ENCODE data around the gene RASSF3. TPM values are rescaled to one million over a fixed set of nuclear protein-coding genes. Genes with fewer than 3 reads are reported as not detected.

Gene RASSF3
- total and polyA plus RNA-seq, 10 of the 15 experiments (the other 5 are each of a cell fraction or from before 2014, with no cell fraction given) = 6.9 to 62.4 (median 30.3) TPM

DNA sequence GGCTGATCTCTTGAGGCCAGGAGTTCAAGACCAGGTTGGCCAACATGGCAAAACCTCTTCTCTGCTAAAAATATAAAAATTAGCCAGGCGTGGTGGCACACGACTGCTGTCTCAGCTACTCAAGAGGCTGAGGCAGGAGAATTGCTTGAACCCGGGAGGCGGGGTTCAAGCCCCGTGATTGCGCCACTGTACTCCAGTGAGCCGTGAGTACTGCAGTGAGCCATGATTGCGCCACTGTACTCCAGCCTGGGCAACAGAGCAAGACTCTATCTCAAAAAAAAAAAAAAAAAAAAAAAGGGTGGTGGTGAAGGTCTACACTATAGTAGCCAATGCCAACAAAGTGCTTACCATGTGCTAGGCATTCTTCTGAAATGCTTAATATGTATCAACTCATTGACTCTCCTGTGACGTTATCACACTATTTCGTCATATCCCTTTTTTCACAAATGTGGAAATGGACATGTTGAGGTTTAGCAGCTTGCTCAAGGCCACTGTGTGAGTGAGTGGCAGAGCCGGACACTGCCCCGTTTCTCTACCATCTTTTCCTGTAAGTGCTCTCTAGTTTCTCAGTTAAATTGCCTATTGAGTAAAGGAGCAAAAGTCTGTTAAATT lies 89.3 kb downstream of the RASSF3 start:
- FAIRE-seq = no peak
- Histone ChIP-seq H3K79me2 (ENCODE audit: control insufficient read depth, insufficient read depth, low read length) (0 out of 2 replicates have a peak, but pooled peaks cover 2% of the 10 kb centered on the region), H2AFZ (ENCODE audit: control insufficient read depth, low read depth, low read length) (no peak overlapping the region), H3K9me3 (replicated peaks; ENCODE audit: control insufficient read depth, insufficient read depth, low read length) (no peaks in the 10 kb centered on the region), H3K4me2 (ENCODE audit: control insufficient read depth, insufficient read depth) (no peak overlapping the region), H3K4me1 (ENCODE audit: control insufficient read depth, insufficient read depth, low read length) (0 out of 2 replicates have a peak, but pooled peaks cover 3% of the 10 kb centered on the region), H3K27ac (ENCODE audit: control insufficient read depth, insufficient read depth) (no peak overlapping the region), H3K4me3 (no peak overlapping the region), H3K9ac (ENCODE audit: control insufficient read depth, insufficient read depth, low read length) (no peak overlapping the region), H3K27me3 (replicated peaks in 1 of 2; ENCODE audit: control insufficient read depth in 2 of 2, insufficient read depth in 2 of 2, low read length in 1 of 2) (no peaks in the 10 kb centered on the region), H3K36me3 (ENCODE audit: control insufficient read depth in 2 of 2, insufficient read depth in 2 of 2, low read length in 1 of 2) (peaks cover 8 to 10% of the 10 kb centered on the region in 2 experiments; a peak in 3 of 4 replicates), H4K20me1 (ENCODE audit: control insufficient read depth, insufficient read depth) (no peaks in the 10 kb centered on the region)
- 98% methylated on average over 12 of the region's 12 CpGs for WGBS (ENCODE audit: insufficient coverage, insufficient replicate concordance, low lambda C conversion rate, missing lambda C conversion rate)
- intact Hi-C loops (cut with micrococcal nuclease; ENCODE audit: unreplicated experiment) (loop anchor here (2.0 kb wide), 1 partner anchor 89 kb away; the partner anchor contains the start of gene RASSF3), in situ Hi-C loops (cut with MboI) (loop anchor here (5.0 kb wide), 1 partner anchor 142 kb away; no protein-coding TSS in a partner anchor)
- ChIA-PET SMC1A (ENCODE audit: uncharacterized antibody, unreplicated experiment) (interaction anchor here (1.3 to 3.1 kb wide), 2 partner anchors 36 to 150 kb away, joined by 4 to 14 read pairs; no protein-coding TSS in a partner anchor), POLR2A (interaction anchor here (1.2 kb wide), 1 partner anchor 90 kb away, joined by 3 read pairs; no protein-coding TSS in a partner anchor), CTCF (interaction anchor here (0.7 to 4.2 kb wide), 3 partner anchors 150 to 163 kb away, joined by 3 to 45 read pairs (median 3); no protein-coding TSS in a partner anchor), RAD21 (ENCODE audit: unreplicated experiment) (interaction anchor here (0.7 kb wide), 1 partner anchor 150 kb away, joined by 5 read pairs; no protein-coding TSS in a partner anchor)
- TF ChIP-seq MYB (IDR thresholded peaks at IDR 0.05; ENCODE audit: borderline replicate concordance, low read depth, low read length) = no peak
- no peak for TF ChIP-seq ZNF207 (IDR thresholded peaks at IDR 0.05; ENCODE audit: borderline replicate concordance)
- no peak for TF ChIP-seq KAT2A (conservative IDR thresholded peaks at IDR 0.05; ENCODE audit: control insufficient read depth, low read depth, low read length)
- TF ChIP-seq E2F4 (IDR thresholded peaks at IDR 0.05; ENCODE audit: low read depth, low read length) = no peak
- TF ChIP-seq, protein P1, sequence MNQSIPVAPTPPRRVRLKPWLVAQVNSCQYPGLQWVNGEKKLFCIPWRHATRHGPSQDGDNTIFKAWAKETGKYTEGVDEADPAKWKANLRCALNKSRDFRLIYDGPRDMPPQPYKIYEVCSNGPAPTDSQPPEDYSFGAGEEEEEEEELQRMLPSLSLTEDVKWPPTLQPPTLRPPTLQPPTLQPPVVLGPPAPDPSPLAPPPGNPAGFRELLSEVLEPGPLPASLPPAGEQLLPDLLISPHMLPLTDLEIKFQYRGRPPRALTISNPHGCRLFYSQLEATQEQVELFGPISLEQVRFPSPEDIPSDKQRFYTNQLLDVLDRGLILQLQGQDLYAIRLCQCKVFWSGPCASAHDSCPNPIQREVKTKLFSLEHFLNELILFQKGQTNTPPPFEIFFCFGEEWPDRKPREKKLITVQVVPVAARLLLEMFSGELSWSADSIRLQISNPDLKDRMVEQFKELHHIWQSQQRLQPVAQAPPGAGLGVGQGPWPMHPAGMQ (IDR thresholded peaks at IDR 0.05; ENCODE audit: borderline replicate concordance) = no peak
- no peak for DNase-seq (ENCODE audit: low read depth, low spot score)
- no TSS peak for BruUV-seq (replicated peaks)
- ATAC-seq = no peak
